AG04450 (cell line): Measurements from ENCODE around the gene RETREG1. TPM values are rescaled to one million over a fixed set of nuclear protein-coding genes. Genes with fewer than 3 reads are reported as not detected.

Experiments
- CTCF ChIA-PET: fragments of 300-600, 350-600 bp; formaldehyde crosslinking; extraction: SDS; loops from one replicate; lab custom pipeline; 2022; ENCODE audit warnings: antibody characterized with exemption, inconsistent platforms; lab: Charles Lee
- POLR2A ChIA-PET: fragments of 350-600 bp; formaldehyde crosslinking; extraction: SDS; loops from one replicate; lab custom pipeline; 2021; ENCODE audit warnings: antibody characterized with exemption, inconsistent platforms; lab: Yijun Ruan, JAX
- DNase-seq: peaks from one replicate; pipeline ENCODE4 v3.0.0-alpha.2; 2011; ENCODE audit warnings: low read depth, low spot score
- H3K27ac ChIP-seq: one replicate; pipeline ENCODE4 v1.5.1; 2012; ENCODE audit warnings: low read depth, low read length, control low read depth
- H3K27me3 ChIP-seq: one replicate; pipeline ENCODE4 v1.6.0; 2012; ENCODE audit warnings: low read length; ENCODE audit not compliant: control insufficient read depth, insufficient read depth
- H3K4me3 ChIP-seq: 2 replicates; pipeline ENCODE4 v1.5.1; 2011; ENCODE audit warnings: mild to moderate bottlenecking, low read depth, low read length, control low read depth
- H3K9me3 ChIP-seq: 2 replicates; pipeline ENCODE4 v1.5.1; 2012; ENCODE audit warnings: low read length; ENCODE audit not compliant: control insufficient read depth, insufficient read depth
- polyA plus RNA-seq: library from polyadenylated mRNA; depleted of rRNA; stranded (reverse); fragments of >200 nt; gene quantifications from 2 replicates; pipeline ENCODE4 v1.2.3, GENCODE V29; 2011
- TF ChIP-seq, protein P1 (sequence below): IDR thresholded peaks from 2 replicates; pipeline ENCODE4 v1.5.1; 2011; ENCODE audit warnings: low read depth, low read length, control low read depth, inconsistent platforms

RETREG1 gene
- polyA plus RNA-seq, 1 experiment = 0.14 TPM

- TF ChIP-seq, protein P1, sequence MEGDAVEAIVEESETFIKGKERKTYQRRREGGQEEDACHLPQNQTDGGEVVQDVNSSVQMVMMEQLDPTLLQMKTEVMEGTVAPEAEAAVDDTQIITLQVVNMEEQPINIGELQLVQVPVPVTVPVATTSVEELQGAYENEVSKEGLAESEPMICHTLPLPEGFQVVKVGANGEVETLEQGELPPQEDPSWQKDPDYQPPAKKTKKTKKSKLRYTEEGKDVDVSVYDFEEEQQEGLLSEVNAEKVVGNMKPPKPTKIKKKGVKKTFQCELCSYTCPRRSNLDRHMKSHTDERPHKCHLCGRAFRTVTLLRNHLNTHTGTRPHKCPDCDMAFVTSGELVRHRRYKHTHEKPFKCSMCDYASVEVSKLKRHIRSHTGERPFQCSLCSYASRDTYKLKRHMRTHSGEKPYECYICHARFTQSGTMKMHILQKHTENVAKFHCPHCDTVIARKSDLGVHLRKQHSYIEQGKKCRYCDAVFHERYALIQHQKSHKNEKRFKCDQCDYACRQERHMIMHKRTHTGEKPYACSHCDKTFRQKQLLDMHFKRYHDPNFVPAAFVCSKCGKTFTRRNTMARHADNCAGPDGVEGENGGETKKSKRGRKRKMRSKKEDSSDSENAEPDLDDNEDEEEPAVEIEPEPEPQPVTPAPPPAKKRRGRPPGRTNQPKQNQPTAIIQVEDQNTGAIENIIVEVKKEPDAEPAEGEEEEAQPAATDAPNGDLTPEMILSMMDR = peak; percentile 66
- Histone ChIP-seq H3K27ac (no peak overlapping the region), H3K4me3 (no peak overlapping the region), H3K27me3 (no peaks in the 10 kb centered on the region), H3K9me3 (no peaks in the 10 kb centered on the region)
- ChIA-PET POLR2A (no interaction called here), CTCF (interaction anchor here (0.6 to 6.9 kb wide), 22 partner anchors 9 to 1777 kb away, joined by 3 to 77 read pairs (median 4); partner anchors contain the start of gene ZNF622)
- peak; percentile 36 for DNase-seq
These were observed 160.5 kb downstream of the RETREG1 start for GRCh38 chr5:16456103-16456832.

- POLR2A ChIA-PET = no interaction called here
- H3K4me3 ChIP-seq = no peak overlapping the region
- H3K27ac ChIP-seq = no peak overlapping the region
- no peaks in the 10 kb centered on the region for H3K9me3 ChIP-seq
- DNase-seq = no peak
- TF ChIP-seq, protein P1 = no peak
- H3K27me3 ChIP-seq = no peaks in the 10 kb centered on the region
- CTCF ChIA-PET = interaction anchor here (0.9 to 6.9 kb wide), 18 partner anchors 10 to 1062 kb away, joined by 3 to 77 read pairs (median 6); partner anchors contain the start of gene ZNF622
These were observed 161.1 kb downstream of the RETREG1 start for GRCh38 chr5:16455668-16456067.

GRCh38 chr5:16454686-16455085 lies 162.1 kb downstream of the RETREG1 start:
- Histone ChIP-seq H3K27me3 (no peaks in the 10 kb centered on the region), H3K9me3 (no peaks in the 10 kb centered on the region), H3K4me3 (no peak overlapping the region), H3K27ac (no peak overlapping the region)
- ChIA-PET CTCF (interaction anchor here (0.7 to 6.9 kb wide), 6 partner anchors 9 to 757 kb away, joined by 4 to 77 read pairs (median 18); partner anchors contain the start of gene ZNF622), POLR2A (no interaction called here)
- DNase-seq = no peak
- TF ChIP-seq, protein P1 = no peak

GRCh38 chr5:16453609-16454008 lies 163.2 kb downstream of the RETREG1 start:
- Histone ChIP-seq H3K4me3 (no peak overlapping the region), H3K27ac (no peak overlapping the region), H3K9me3 (no peaks in the 10 kb centered on the region), H3K27me3 (no peaks in the 10 kb centered on the region)
- POLR2A ChIA-PET = no interaction called here
- no peak for DNase-seq
- TF ChIP-seq, protein P1 = no peak
- CTCF ChIA-PET = interaction anchor here (6.9 kb wide), 1 partner anchor 293 kb away, joined by 77 read pairs; no protein-coding TSS in a partner anchor

DNA sequence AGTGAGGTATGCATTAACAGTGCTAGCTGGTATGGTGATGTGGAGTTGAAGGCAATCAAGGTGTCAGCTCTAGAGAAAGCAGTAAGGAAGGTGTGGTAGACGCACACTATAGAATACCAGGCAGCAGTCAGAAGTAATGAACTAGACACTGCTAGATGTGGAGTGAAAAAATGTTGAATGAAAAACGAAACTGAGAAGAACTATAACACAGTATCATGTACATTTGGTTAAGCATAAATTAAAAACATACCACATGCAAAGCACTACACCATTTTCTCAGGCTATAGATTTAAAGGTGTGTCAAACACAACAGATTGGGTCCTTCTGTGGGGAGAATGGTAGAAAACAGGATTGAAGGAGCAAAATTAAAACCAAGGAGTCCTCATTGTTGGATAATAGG lies 166.6 kb downstream of the RETREG1 start:
- Histone ChIP-seq H3K4me3 (no peak overlapping the region), H3K27ac (no peak overlapping the region), H3K27me3 (no peaks in the 10 kb centered on the region), H3K9me3 (no peaks in the 10 kb centered on the region)
- CTCF ChIA-PET = interaction anchor here (1.0 to 2.6 kb wide), 2 partner anchors 9 to 289 kb away, joined by 3 to 15 read pairs; no protein-coding TSS in a partner anchor
- DNase-seq = no peak
- TF ChIP-seq, protein P1 = no peak
- POLR2A ChIA-PET = no interaction called here
